GM10248 (cell line): ENCODE results near the gene PRKCE.

ENCODE experiments used
- CTCF ChIA-PET: fragments of 300-600 bp; sonication (Branson Sonifier 250); formaldehyde crosslinking; extraction: SDS; loops from one replicate; lab custom pipeline; 2021; ENCODE audit warnings: antibody characterized with exemption; lab: Yijun Ruan, JAX
- POLR2A ChIA-PET: fragments of 350-650 bp; sonication (Branson Sonifier 250); formaldehyde crosslinking; extraction: SDS; loops from one replicate; lab custom pipeline; 2020; ENCODE audit warnings: antibody characterized with exemption; lab: Yijun Ruan, JAX
- DNase-seq: peaks from one replicate; pipeline ENCODE4 v3.0.0; 2012; ENCODE audit errors: extremely low spot score
- CTCF ChIP-seq: IDR thresholded peaks from 2 replicates; pipeline ENCODE4 v1.5.1; 2012; ENCODE audit warnings: mild to moderate bottlenecking, low read depth; ENCODE audit errors: extremely low read depth, missing control alignments, control extremely low read depth

Gene PRKCE

GRCh38 chr2:46116553-46116991 lies 465.1 kb downstream of the PRKCE start:
- DNase-seq = no peak
- ChIA-PET CTCF (interaction anchor here (1.0 to 2.9 kb wide), 3 partner anchors 9 to 53 kb away, joined by 3 to 17 read pairs (median 4); no protein-coding TSS in a partner anchor), POLR2A (no interaction called here)
- no peak for TF ChIP-seq CTCF

GRCh38 chr2:46117379-46117778 lies 465.9 kb downstream of the PRKCE start:
- DNase-seq = no peak
- ChIA-PET POLR2A (no interaction called here), CTCF (interaction anchor here (1.0 to 2.9 kb wide), 3 partner anchors 10 to 19 kb away, joined by 3 to 17 read pairs (median 4); no protein-coding TSS in a partner anchor)
- no peak for TF ChIP-seq CTCF

DNA sequence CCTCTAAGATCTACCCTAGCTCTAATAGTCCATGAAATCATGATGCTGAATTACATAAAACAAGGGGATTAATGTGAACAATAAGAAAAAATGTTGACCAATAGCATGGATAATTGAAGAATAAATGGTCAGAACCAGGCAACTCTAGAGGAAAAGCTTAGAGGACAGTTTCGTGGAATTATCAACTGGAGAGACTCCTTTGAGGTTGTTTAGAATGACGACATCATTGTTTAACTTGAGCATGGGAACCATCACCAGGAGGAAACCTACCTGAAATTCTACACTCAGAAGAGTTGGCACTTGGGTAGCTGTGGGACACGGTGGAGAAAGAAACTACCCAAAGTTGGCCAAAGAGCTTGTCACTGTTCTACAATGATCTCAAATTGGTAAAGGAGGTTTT lies 466.5 kb downstream of the PRKCE start:
- ChIA-PET POLR2A (no interaction called here), CTCF (interaction anchor here (1.0 to 2.9 kb wide), 2 partner anchors 10 to 19 kb away, joined by 3 to 17 read pairs; no protein-coding TSS in a partner anchor)
- DNase-seq = no peak
- TF ChIP-seq CTCF = no peak

GRCh38 chr2:46118656-46119371 lies 467.3 kb downstream of the PRKCE start:
- POLR2A ChIA-PET = interaction anchor here (0.6 kb wide), 1 partner anchor 352 kb away, joined by 3 read pairs; no protein-coding TSS in a partner anchor
- TF ChIP-seq CTCF = no peak

GRCh38 chr2:46119453-46119852 lies 468.0 kb downstream of the PRKCE start:
- ChIA-PET CTCF (interaction anchor here (0.7 to 2.9 kb wide), 2 partner anchors 8 to 12 kb away, joined by 3 to 17 read pairs; no protein-coding TSS in a partner anchor), POLR2A (no interaction called here)
- DNase-seq = no peak
- TF ChIP-seq CTCF = no peak

More at GRCh38 chr2:46118656-46119371, 467.3 kb downstream of the PRKCE start:
- no peak for DNase-seq
- CTCF ChIA-PET = interaction anchor here (0.7 to 2.9 kb wide), 2 partner anchors 9 to 11 kb away, joined by 3 to 17 read pairs; no protein-coding TSS in a partner anchor

GRCh38 chr2:46120792-46121555 lies 469.5 kb downstream of the PRKCE start:
- ChIA-PET POLR2A (no interaction called here), CTCF (interaction anchor here (1.2 to 1.4 kb wide), 2 partner anchors 23 to 42 kb away, joined by 3 to 4 read pairs; no protein-coding TSS in a partner anchor)
- no peak for DNase-seq
- no peak for TF ChIP-seq CTCF
